ENCODE measurements around the gene AGAP1.

AGAP1 gene

DNA sequence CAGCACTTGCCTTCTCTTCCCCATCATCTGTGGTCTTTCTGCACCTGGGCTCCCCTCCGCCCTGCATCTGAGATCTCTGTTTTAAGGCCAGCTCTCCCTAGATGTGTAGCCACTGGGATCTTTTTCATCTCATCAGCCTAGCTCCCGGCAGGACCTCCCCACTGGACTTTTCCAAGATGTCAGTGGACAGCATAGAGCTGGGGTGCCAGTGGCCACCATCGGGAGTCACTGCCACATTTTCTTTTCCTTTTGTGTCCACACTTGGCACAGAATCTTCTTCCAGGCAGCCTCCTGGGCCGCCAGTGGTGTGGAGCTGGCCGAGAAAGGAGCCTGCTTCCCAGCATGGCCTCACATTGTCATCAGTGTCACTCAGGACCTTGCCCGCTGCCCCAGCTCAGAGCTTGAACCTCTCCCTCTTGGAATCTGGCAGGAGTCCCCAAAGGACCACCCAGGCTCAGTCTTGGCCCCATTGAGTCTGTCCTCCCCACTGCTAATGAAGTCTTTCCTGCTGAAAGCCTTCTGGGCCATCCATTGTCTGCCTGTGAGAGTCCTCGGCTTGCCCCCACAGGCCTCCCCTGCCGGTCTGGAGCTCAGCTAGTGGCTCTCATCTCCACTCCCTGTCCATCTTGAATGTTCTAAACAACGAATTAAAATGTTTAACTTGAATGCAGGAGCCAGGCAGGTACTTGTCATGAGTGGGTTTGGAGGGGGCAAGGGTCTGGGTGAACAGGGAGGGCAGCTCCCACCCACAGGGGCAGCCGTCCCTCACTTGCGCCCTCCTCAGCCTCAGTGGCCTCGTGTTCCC lies 349.9 kb downstream of the AGAP1 start:
- ChIA-PET CTCF (interaction anchor here (1.3 kb wide), 1 partner anchor 64 kb away, joined by 4 read pairs; no protein-coding TSS in a partner anchor), POLR2A (no interaction called here)
- TF ChIP-seq, protein P1, sequence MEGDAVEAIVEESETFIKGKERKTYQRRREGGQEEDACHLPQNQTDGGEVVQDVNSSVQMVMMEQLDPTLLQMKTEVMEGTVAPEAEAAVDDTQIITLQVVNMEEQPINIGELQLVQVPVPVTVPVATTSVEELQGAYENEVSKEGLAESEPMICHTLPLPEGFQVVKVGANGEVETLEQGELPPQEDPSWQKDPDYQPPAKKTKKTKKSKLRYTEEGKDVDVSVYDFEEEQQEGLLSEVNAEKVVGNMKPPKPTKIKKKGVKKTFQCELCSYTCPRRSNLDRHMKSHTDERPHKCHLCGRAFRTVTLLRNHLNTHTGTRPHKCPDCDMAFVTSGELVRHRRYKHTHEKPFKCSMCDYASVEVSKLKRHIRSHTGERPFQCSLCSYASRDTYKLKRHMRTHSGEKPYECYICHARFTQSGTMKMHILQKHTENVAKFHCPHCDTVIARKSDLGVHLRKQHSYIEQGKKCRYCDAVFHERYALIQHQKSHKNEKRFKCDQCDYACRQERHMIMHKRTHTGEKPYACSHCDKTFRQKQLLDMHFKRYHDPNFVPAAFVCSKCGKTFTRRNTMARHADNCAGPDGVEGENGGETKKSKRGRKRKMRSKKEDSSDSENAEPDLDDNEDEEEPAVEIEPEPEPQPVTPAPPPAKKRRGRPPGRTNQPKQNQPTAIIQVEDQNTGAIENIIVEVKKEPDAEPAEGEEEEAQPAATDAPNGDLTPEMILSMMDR (IDR thresholded peaks at IDR 0.05; ENCODE audit: control extremely low read depth, extremely low read depth, low read depth, missing control alignments), result no peak
- no peak for DNase-seq (ENCODE audit: extremely low spot score)

DNA sequence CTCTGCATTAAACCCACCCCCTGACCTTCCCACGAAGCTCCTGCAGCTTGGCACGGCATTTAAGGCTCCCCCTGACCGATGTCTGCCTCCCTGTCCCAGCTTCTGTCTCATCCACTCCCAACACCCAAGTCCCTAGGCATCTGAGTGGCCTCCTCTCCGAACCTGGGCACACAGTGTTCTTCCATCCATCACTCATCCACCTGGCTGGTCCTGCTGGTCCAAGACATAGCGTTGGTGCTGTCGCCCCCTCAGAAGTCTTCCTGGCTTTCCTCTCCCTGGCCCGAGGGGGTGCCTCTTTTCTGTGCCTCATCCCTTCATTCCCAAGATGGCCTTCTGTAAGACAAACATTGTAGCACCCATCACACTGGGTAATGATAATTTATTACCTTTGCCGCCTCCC lies 350.7 kb downstream of the AGAP1 start:
- ChIA-PET POLR2A (no interaction called here), CTCF (no interaction called here)
- TF ChIP-seq, protein P1 (IDR thresholded peaks at IDR 0.05; ENCODE audit: control extremely low read depth, extremely low read depth, low read depth, missing control alignments), result no peak
- no peak for DNase-seq (ENCODE audit: extremely low spot score)

DNA sequence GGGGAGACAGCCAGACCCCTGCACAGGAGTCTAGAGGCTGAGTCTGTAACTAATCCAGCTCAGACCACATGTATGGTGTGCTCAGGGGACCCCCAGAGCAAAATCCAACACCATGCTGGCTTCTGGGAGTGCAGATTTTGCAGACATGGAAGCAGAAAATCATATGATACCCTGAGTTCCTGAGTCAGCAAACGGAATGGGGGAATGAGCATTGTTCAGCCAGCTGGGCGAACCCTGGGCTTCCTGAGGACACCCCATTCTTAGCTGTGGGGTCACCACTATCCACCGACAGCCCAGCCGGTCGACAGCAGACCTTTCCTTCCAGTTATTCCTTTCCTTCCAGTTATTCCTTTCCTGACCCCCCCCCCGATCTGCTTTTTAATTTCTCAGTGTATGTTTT lies 351.4 kb downstream of the AGAP1 start:
- TF ChIP-seq, protein P1 (IDR thresholded peaks at IDR 0.05; ENCODE audit: control extremely low read depth, extremely low read depth, low read depth, missing control alignments), result no peak
- CTCF ChIA-PET, result no interaction called here
- no peak for DNase-seq (ENCODE audit: extremely low spot score)
- POLR2A ChIA-PET, result no interaction called here

DNA sequence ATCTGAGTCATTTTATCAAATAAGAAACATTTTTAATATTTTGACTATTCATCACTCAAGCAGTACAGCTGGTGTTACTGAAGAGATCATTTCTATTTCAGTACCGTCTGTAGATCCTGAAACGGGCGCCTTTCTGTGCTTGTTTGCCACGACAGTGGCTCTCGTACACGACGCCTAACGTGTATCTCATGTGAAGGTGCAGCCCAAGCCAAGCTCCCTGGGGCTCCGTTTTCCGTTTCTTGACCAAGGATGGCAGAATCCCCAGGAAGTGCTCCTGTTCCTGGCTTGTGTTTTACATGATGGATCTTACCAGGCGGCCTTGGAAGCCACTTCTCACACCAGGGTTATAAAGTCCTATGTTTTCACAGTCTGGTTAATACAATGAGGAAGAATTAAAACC lies 353.7 kb downstream of the AGAP1 start:
- DNase-seq (ENCODE audit: extremely low spot score), result no peak
- ChIA-PET CTCF (no interaction called here), POLR2A (no interaction called here)
- TF ChIP-seq, protein P1 (IDR thresholded peaks at IDR 0.05; ENCODE audit: control extremely low read depth, extremely low read depth, low read depth, missing control alignments), result no peak

DNA sequence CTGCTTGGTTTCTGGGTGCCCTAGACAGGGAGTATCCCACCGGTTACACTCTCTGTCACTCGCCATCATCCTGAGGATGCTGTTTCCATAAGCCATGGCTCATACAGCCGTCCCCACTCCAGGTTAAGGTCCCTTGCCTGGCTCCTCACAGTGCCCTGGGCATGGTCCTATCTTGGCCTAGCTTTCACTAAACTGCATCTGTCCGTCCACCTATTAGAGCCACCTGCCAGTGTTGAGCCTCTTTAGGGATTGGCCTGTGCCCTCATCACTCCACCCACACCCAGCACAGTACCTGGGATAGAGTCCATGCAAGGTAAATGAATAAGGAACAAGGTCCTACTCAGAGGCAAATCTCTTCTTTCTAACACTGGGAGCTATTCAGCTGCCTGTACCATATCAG lies 354.2 kb downstream of the AGAP1 start:
- ChIA-PET CTCF (no interaction called here), POLR2A (no interaction called here)
- TF ChIP-seq, protein P1 (IDR thresholded peaks at IDR 0.05; ENCODE audit: control extremely low read depth, extremely low read depth, low read depth, missing control alignments), result no peak
- no peak for DNase-seq (ENCODE audit: extremely low spot score)

DNA sequence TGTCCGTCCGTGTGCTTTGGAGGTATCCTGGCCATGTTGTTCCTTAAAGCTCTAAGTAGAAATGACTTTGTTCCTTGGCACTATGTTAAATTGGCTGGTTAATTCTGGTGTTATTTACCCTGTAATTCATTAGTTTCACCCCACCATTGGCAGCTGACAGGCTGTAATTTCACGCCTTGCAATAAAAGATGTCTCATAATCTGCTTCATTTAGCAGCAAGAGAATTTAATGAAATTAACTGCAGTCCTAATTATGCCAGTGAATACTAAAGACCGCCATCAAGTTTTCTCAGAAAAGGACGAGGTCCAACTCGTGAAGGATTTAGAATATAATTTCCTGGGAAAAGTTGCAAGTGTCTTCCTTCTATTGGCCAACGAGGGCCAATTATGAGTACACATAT lies 355.1 kb downstream of the AGAP1 start:
- ChIA-PET POLR2A (no interaction called here), CTCF (no interaction called here)
- no peak for DNase-seq (ENCODE audit: extremely low spot score)
- TF ChIP-seq, protein P1 (IDR thresholded peaks at IDR 0.05; ENCODE audit: control extremely low read depth, extremely low read depth, low read depth, missing control alignments), result no peak

Measured in GM10248 (cell line).